OCI-LY7 (cell line): Measurements from ENCODE around the gene RYK. TPM values are rescaled to one million over a fixed set of nuclear protein-coding genes. Genes with fewer than 3 reads are reported as not detected.

Experiments used
- BruUV-seq: library from RNA; stranded (reverse); fragments of 400-500 nt; replicated peaks from 2 replicates; lab custom pipeline; 2021; lab: Mats Ljungman, UMichigan
- CTCF ChIA-PET: fragments of 300-600 bp; sonication (Branson Sonifier 250); formaldehyde crosslinking; loops from one replicate; lab custom pipeline; 2022; ENCODE audit warnings: antibody characterized with exemption; ENCODE audit not compliant: unreplicated experiment; lab: Charles Lee
- POLR2A ChIA-PET: fragments of 300-600 bp; sonication (Branson Sonifier 250); formaldehyde crosslinking; loops from one replicate; lab custom pipeline; 2022; ENCODE audit warnings: antibody characterized with exemption; lab: Charles Lee
- DNase-seq: peaks from one replicate; pipeline ENCODE4 v3.0.0-alpha.2; 2015; ENCODE audit warnings: low spot score
- H2AFZ ChIP-seq: fragments of 200-600 bp; sonication (generic), shearing (Covaris generic); 2 replicates; pipeline ENCODE4 v1.6.1; 2014; ENCODE audit warnings: mild to moderate bottlenecking, antibody characterized with exemption, low read length, moderate library complexity
- H3K27ac ChIP-seq: fragments of 200-600 bp; sonication (generic); 2 replicates; pipeline ENCODE4 v1.5.1; 2014; ENCODE audit warnings: mixed run types, low read depth, mild to moderate bottlenecking, moderate library complexity, low read length, inconsistent platforms; ENCODE audit not compliant: poor library complexity, severe bottlenecking
- H3K36me3 ChIP-seq: fragments of 200-600 bp; sonication (generic); 2 replicates; pipeline ENCODE4 v1.6.1; 2014; ENCODE audit warnings: mild to moderate bottlenecking, antibody characterized with exemption, low read length, moderate library complexity, mixed read lengths; ENCODE audit not compliant: insufficient read depth
- H3K4me1 ChIP-seq: fragments of 200-600 bp; sonication (generic); 2 replicates; pipeline ENCODE4 v1.5.1; 2014; ENCODE audit warnings: mild to moderate bottlenecking, low read length; ENCODE audit not compliant: insufficient read depth, poor library complexity, severe bottlenecking
- H3K4me2 ChIP-seq: fragments of 200-600 bp; sonication (generic); 2 replicates; pipeline ENCODE4 v1.6.1; 2014; ENCODE audit warnings: mild to moderate bottlenecking, low read length
- H3K4me3 ChIP-seq: fragments of 200-600 bp; sonication (generic); 2 replicates; pipeline ENCODE4 v1.5.1; 2014; ENCODE audit warnings: mild to moderate bottlenecking, low read depth, low read length; ENCODE audit not compliant: poor library complexity, severe bottlenecking
- H3K79me2 ChIP-seq: fragments of 200-600 bp; sonication (generic); 2 replicates; pipeline ENCODE4 v1.6.1; 2016; ENCODE audit warnings: low read depth, mild to moderate bottlenecking, low read length, moderate library complexity, mixed read lengths; ENCODE audit not compliant: insufficient read depth
- H3K9me2 ChIP-seq: fragments of 200-600 bp; sonication (generic); 2 replicates; pipeline ENCODE4 v1.6.1; 2016; ENCODE audit warnings: mild to moderate bottlenecking, low read length, mixed read lengths; ENCODE audit not compliant: insufficient read depth
- H3K9me3 ChIP-seq: fragments of 200-600 bp; sonication (generic); 2 replicates; pipeline ENCODE4 v1.6.1; 2014; ENCODE audit warnings: mild to moderate bottlenecking, mixed run types, low read length, mixed read lengths
- H4K20me1 ChIP-seq: fragments of 200-600 bp; sonication (generic); 2 replicates; pipeline ENCODE4 v1.6.1; 2014; ENCODE audit warnings: mild to moderate bottlenecking, antibody characterized with exemption, low read length, moderate library complexity, mixed read lengths; ENCODE audit not compliant: insufficient read depth
- CTCF ChIP-seq: fragments of 200-600 bp; sonication (generic); conservative IDR thresholded peaks from 2 replicates; pipeline ENCODE4 v1.5.1; 2014; ENCODE audit warnings: mild to moderate bottlenecking, antibody characterized with exemption, low read length, moderate library complexity, mixed read lengths
- EZH2phosphoT487 ChIP-seq: fragments of 200-600 bp; sonication (generic); IDR thresholded peaks from 2 replicates; pipeline ENCODE4 v1.6.1; 2018; ENCODE audit warnings: low read depth, borderline replicate concordance, mild to moderate bottlenecking, mixed run types, antibody characterized with exemption, low read length, moderate library complexity, mixed read lengths
- intact Hi-C: fragments of 100-400 bp; cut with micrococcal nuclease; formaldehyde crosslinking; loops from one replicate; pipeline ENCODE4 v1.10.0; 2022; ENCODE audit not compliant: unreplicated experiment
- total RNA-seq, 2 experiments: library from RNA; depleted of rRNA in 1 of 2; stranded (reverse); fragments of >200 nt in 1 of 2; shearing (Covaris generic) in 1 of 2; gene quantifications; 2 replicates each; pipeline ENCODE4 v1.2.3, GENCODE V29; 2014 to 2022

Gene RYK
- total RNA-seq, 2 experiments from 2014 or later: 24.8 to 25.5 TPM

- H3K9me2 ChIP-seq: no peaks in the 10 kb centered on the region
- no peak overlapping the region for H3K4me3 ChIP-seq
- no peaks in the 10 kb centered on the region for H3K79me2 ChIP-seq
- H4K20me1 ChIP-seq: no peaks in the 10 kb centered on the region
- no peaks in the 10 kb centered on the region for H3K9me3 ChIP-seq
- TF ChIP-seq CTCF (no peak), EZH2phosphoT487 (no peak)
- intact Hi-C loops: no loop called here
- no TSS peak for BruUV-seq
- H3K4me2 ChIP-seq: no peak overlapping the region
- H3K27ac ChIP-seq: no peak overlapping the region
- H3K36me3 ChIP-seq: 0 out of 2 replicates have a peak, but pooled peaks cover 4% of the 10 kb centered on the region
- H3K4me1 ChIP-seq: no peaks in the 10 kb centered on the region
- ChIA-PET POLR2A (interaction anchor here (0.6 kb wide), 1 partner anchor 58 kb away, joined by 4 read pairs; no protein-coding TSS in a partner anchor), CTCF (no interaction called here)
- no peak for DNase-seq
- H2AFZ ChIP-seq: no peak overlapping the region
Observed at GRCh38 chr3:134180761-134181160, 69.9 kb downstream of the RYK start.

- H2AFZ ChIP-seq: no peak overlapping the region
- H3K9me3 ChIP-seq: no peaks in the 10 kb centered on the region
- no peaks in the 10 kb centered on the region for H4K20me1 ChIP-seq
- intact Hi-C loops: no loop called here
- no peak for DNase-seq
- no peak overlapping the region for H3K4me3 ChIP-seq
- H3K27ac ChIP-seq: no peak overlapping the region
- ChIA-PET POLR2A (interaction anchor here (0.6 to 1.2 kb wide), 2 partner anchors 15 to 37 kb away, joined by 3 to 4 read pairs; no protein-coding TSS in a partner anchor), CTCF (no interaction called here)
- no peaks in the 10 kb centered on the region for H3K4me1 ChIP-seq
- TF ChIP-seq EZH2phosphoT487 (no peak), CTCF (no peak)
- H3K79me2 ChIP-seq: no peaks in the 10 kb centered on the region
- H3K36me3 ChIP-seq: 0 out of 2 replicates have a peak, but pooled peaks cover 4% of the 10 kb centered on the region
- H3K9me2 ChIP-seq: no peaks in the 10 kb centered on the region
- no peak overlapping the region for H3K4me2 ChIP-seq
- BruUV-seq: no TSS peak
Observed at GRCh38 chr3:134179508-134179907, 71.2 kb downstream of the RYK start.

- Histone ChIP-seq H3K9me2 (no peaks in the 10 kb centered on the region), H3K4me3 (no peak overlapping the region), H3K4me2 (no peak overlapping the region), H3K79me2 (no peaks in the 10 kb centered on the region), H3K9me3 (no peaks in the 10 kb centered on the region; the same call in 1 of the 2 replicates), H3K4me1 (no peaks in the 10 kb centered on the region), H3K27ac (no peak overlapping the region), H3K36me3 (peaks cover 7% of the 10 kb centered on the region; the same call in 1 of the 2 replicates), H2AFZ (no peak overlapping the region), H4K20me1 (no peaks in the 10 kb centered on the region)
- intact Hi-C loops: no loop called here
- DNase-seq: no peak
- CTCF ChIA-PET: no interaction called here
- TF ChIP-seq CTCF: no peak
- TF ChIP-seq EZH2phosphoT487: no peak
- POLR2A ChIA-PET: no interaction called here
- no TSS peak for BruUV-seq
Observed at GRCh38 chr3:134163096-134163495, 87.6 kb downstream of the RYK start.
